Peyer's patch (tissue), 4 donors: ENCODE results near the gene RPS6KA5. TPM values are rescaled to one million over a fixed set of nuclear protein-coding genes. Genes with fewer than 3 reads are reported as not detected.

ENCODE experiments used
- DNase-seq, 3 donors: peaks; one replicate each; pipeline ENCODE4 v3.0.0-alpha.2; 2017 to 2019
- H3K27ac ChIP-seq, 4 donors: fragments of 200-600 bp; sonication (generic); one replicate each; pipeline ENCODE4 v1.5.1; 2016 to 2019
- H3K27me3 ChIP-seq, 2 donors: fragments of 200-600 bp; sonication (generic); one replicate each; pipeline ENCODE4 v1.5.1; 2019
- H3K36me3 ChIP-seq, 3 donors: fragments of 200-600 bp; sonication (generic); one replicate each; pipeline ENCODE4 v1.5.1; 2016 to 2019
- H3K4me1 ChIP-seq, 4 donors: fragments of 200-600 bp; sonication (generic); one replicate each; pipeline ENCODE4 v1.5.1; 2016 to 2019
- H3K4me3 ChIP-seq, 4 donors: fragments of 200-600 bp; sonication (generic); 1 replicate in 3 of 4; 2 replicates in 1 of 4; pipeline ENCODE4 v1.5.1; 2016 to 2019; ENCODE audit warnings: mild to moderate bottlenecking in 1 of 4
- H3K9me3 ChIP-seq, 4 donors: fragments of 200-600 bp; sonication (generic); one replicate each; pipeline ENCODE4 v1.5.1; 2016 to 2019; ENCODE audit warnings: mild to moderate bottlenecking in 1 of 4
- POLR2A ChIP-seq, 2 donors: fragments of 450-650 bp; IDR thresholded peaks; one replicate each; pipeline ENCODE4 v1.5.1; 2017; ENCODE audit warnings: antibody characterized with exemption in 2 of 2, mild to moderate bottlenecking in 2 of 2, moderate library complexity in 2 of 2
- total RNA-seq, 4 donors: library from RNA; depleted of rRNA; stranded (reverse); fragments of >200 nt; gene quantifications; one replicate each; pipeline ENCODE4 v1.1.0, GENCODE V29; 2016
- TF ChIP-seq, protein P1 (sequence below), 6 experiments: fragments of 450-650 bp in 4 of 6; fragments of 200-600 bp in 2 of 6; sonication (generic) in 1 of 6; IDR thresholded peaks; one replicate each; pipeline ENCODE4 v1.5.1; 2017 to 2019; ENCODE audit warnings: antibody characterized with exemption in 6 of 6, mild to moderate bottlenecking in 3 of 6, moderate library complexity in 1 of 6

The RPS6KA5 gene
- total RNA-seq, 4 donors from 2014 or later, result 10.3 to 15.1 (median 10.6) TPM

DNA sequence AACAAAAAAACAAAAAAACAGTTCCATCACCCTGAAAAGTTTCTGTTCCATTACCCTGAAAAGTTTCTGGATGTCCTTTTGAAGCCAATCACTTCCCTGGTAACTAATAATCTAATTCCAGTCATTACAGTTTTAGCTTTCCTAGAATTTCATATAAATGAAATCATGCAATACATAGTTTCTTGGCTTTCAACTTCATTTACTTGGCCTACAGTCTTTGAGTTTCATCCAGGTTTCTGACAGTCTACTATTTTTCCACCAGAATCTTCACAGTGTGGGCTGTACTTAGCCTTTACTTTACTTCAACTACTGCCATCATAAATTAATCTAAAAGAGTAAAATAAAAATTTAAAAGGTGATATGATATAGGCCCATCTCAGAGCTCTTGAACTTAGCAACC, 55.5 kb downstream of the RPS6KA5 start:
- DNase-seq, result no peak
- H3K9me3 ChIP-seq, result no peaks in the 10 kb centered on the region
- H3K27me3 ChIP-seq, result no peaks in the 10 kb centered on the region
- TF ChIP-seq POLR2A (IDR thresholded peaks at IDR 0.05), result no peak
- TF ChIP-seq, protein P1, sequence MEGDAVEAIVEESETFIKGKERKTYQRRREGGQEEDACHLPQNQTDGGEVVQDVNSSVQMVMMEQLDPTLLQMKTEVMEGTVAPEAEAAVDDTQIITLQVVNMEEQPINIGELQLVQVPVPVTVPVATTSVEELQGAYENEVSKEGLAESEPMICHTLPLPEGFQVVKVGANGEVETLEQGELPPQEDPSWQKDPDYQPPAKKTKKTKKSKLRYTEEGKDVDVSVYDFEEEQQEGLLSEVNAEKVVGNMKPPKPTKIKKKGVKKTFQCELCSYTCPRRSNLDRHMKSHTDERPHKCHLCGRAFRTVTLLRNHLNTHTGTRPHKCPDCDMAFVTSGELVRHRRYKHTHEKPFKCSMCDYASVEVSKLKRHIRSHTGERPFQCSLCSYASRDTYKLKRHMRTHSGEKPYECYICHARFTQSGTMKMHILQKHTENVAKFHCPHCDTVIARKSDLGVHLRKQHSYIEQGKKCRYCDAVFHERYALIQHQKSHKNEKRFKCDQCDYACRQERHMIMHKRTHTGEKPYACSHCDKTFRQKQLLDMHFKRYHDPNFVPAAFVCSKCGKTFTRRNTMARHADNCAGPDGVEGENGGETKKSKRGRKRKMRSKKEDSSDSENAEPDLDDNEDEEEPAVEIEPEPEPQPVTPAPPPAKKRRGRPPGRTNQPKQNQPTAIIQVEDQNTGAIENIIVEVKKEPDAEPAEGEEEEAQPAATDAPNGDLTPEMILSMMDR (IDR thresholded peaks at IDR 0.05), result no peak
- no peaks in the 10 kb centered on the region for H3K36me3 ChIP-seq
- no peak overlapping the region for H3K27ac ChIP-seq
- no peak overlapping the region for H3K4me3 ChIP-seq
- peaks cover 0 to 6% (median 6%) of the 10 kb centered on the region in 4 donors for H3K4me1 ChIP-seq

DNA sequence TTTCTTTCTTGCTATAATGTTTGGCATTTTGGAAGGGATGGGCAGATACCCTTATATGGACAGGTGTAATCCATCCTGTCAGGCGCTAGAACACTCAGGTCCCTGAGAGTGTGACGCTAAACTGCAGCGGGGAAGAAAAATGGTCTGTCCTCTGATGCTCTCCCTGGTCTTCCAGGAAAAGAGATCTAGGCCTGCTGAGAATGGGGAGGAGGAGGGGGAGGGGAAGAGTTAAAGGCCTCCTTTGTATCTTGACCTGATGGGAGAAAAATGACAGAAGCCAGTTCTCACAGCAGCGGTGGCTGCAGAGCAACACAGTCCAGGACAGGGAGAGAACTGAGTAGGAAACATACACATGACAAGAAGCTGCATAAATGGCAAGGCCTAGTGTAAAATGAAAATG, 61.1 kb downstream of the RPS6KA5 start:
- H3K4me3 ChIP-seq, result no peak overlapping the region
- peak overlapping the region in 1 of 4 donors; percentile 42 for H3K27ac ChIP-seq
- no peak for TF ChIP-seq POLR2A (IDR thresholded peaks at IDR 0.05)
- TF ChIP-seq, protein P1 (IDR thresholded peaks at IDR 0.05), result no peak
- H3K4me1 ChIP-seq, result peaks cover 0 to 6% (median 0%) of the 10 kb centered on the region in 4 donors
- DNase-seq, result no peak
- H3K9me3 ChIP-seq, result no peaks in the 10 kb centered on the region
- H3K27me3 ChIP-seq, result no peaks in the 10 kb centered on the region
- no peaks in the 10 kb centered on the region for H3K36me3 ChIP-seq

DNA sequence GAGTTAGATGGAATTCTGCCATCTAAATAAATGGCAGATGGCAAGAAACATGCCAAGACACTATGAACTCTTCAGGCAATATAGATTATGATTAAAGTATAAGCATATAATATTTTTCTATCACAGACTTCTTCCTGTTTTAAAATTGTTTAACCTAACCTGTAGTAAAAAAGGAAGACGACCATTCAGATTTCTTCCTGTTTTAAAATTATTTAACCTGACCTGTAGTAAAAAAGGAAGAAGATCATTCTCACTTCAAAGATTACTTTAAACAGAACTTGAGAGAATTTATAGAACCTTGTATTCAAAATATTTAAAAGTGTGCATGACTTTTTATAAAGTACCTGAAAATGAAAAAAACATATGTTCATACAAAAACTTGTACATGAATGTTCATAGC, 63.5 kb downstream of the RPS6KA5 start:
- Histone ChIP-seq H3K4me1 (no peaks in the 10 kb centered on the region), H3K9me3 (no peaks in the 10 kb centered on the region), H3K4me3 (no peak overlapping the region), H3K36me3 (no peaks in the 10 kb centered on the region), H3K27me3 (no peaks in the 10 kb centered on the region), H3K27ac (no peak overlapping the region)
- TF ChIP-seq, protein P1 (IDR thresholded peaks at IDR 0.05), result no peak
- no peak for TF ChIP-seq POLR2A (IDR thresholded peaks at IDR 0.05)
- no peak for DNase-seq

DNA sequence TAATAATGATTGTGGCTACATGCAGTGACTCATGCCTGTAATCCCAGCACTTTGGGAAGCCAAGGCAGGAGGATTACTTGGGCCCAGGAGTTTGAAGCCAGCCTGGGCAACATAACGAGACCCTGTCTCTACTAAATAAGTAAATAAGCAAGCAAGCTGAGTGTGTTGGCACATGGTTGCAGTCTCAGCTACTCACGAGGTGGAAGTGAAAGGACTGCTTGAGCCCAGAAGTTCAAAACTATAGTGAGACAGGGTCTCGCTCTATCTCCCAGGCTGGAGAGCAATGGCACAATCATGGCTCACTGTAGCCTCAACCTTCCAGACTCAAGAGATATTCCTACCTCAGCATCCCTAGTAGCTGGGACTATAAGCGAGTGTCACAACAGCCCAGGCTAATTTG, 64.7 kb downstream of the RPS6KA5 start:
- no peak for DNase-seq
- Histone ChIP-seq H3K9me3 (no peaks in the 10 kb centered on the region), H3K36me3 (no peaks in the 10 kb centered on the region), H3K4me3 (no peak overlapping the region), H3K4me1 (no peaks in the 10 kb centered on the region), H3K27me3 (no peaks in the 10 kb centered on the region), H3K27ac (no peak overlapping the region)
- no peak for TF ChIP-seq POLR2A (IDR thresholded peaks at IDR 0.05)
- TF ChIP-seq, protein P1 (IDR thresholded peaks at IDR 0.05), result no peak

DNA sequence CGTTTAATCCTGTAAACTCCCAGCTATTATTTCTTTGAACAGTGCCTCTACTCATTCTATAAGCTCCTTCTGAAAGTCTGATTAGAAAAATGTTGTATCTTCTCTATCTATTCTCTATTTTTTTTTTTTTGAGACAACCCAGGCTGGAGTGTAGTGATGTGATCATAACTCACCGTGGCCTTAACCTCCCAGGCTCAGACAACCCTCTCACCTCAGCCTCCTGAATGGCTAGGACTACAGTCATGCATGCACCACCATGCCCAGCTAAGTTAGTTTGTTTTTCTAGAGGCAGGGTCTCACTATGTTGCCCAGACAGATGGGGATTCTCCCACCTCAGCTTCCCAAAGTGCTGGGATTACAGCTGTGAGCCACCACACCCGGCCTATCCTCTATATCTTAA, 66.6 kb downstream of the RPS6KA5 start:
- no peak for TF ChIP-seq POLR2A (IDR thresholded peaks at IDR 0.05)
- TF ChIP-seq, protein P1 (IDR thresholded peaks at IDR 0.05), result no peak
- no peaks in the 10 kb centered on the region for H3K36me3 ChIP-seq
- H3K4me1 ChIP-seq, result no peaks in the 10 kb centered on the region
- H3K27ac ChIP-seq, result no peak overlapping the region
- H3K4me3 ChIP-seq, result no peak overlapping the region
- H3K9me3 ChIP-seq, result no peaks in the 10 kb centered on the region
- no peak for DNase-seq
- H3K27me3 ChIP-seq, result no peaks in the 10 kb centered on the region
